Peyer's patch (tissue), 4 donors: Measurements from ENCODE around the gene BCL7A.

Experiments
- CTCF ChIP-seq, 6 experiments: fragments of 450-650 bp in 4 of 6; fragments of 200-600 bp in 2 of 6; sonication (generic) in 1 of 6; IDR thresholded peaks; one replicate each; pipeline ENCODE4 v1.5.1; 2017 to 2019; ENCODE audit warnings: antibody characterized with exemption in 6 of 6, mild to moderate bottlenecking in 3 of 6, moderate library complexity in 1 of 6
- POLR2A ChIP-seq, 2 donors: fragments of 450-650 bp; IDR thresholded peaks; one replicate each; pipeline ENCODE4 v1.5.1; 2017; ENCODE audit warnings: antibody characterized with exemption in 2 of 2, mild to moderate bottlenecking in 2 of 2, moderate library complexity in 2 of 2

DNA sequence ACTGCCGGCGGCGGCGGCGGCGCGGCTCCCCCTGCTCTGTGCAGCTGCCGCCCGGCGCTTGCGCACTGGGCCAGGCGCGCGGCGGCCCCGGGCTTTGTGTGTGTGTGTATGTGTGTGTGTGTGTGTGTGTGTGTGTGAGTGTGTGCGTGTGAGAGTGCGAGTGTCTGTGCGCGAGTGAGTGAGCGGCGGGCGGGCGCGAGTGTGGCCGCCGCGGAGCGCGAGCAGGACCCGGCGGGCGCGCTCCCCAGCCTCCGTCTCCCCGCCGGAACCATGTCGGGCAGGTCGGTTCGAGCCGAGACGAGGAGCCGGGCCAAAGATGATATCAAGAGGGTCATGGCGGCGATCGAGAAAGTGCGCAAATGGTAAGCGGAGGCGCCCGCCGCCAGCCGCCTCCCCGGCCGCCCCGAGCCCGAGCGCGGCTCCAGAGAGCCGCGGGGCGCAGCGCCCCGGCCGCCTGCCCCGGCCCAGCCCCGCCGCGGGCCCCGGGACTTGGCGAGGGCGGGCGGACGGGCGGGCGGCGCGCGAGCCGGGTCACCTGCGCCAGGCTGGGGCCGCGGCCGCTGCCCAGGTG, at the start of gene BCL7A:
- TF ChIP-seq POLR2A (IDR thresholded peaks at IDR 0.05) (no peak), CTCF (IDR thresholded peaks at IDR 0.05) (no peak)
